ENCODE measurements around the gene TCOF1. TPM values are rescaled to one million over a fixed set of nuclear protein-coding genes. Genes with fewer than 3 reads are reported as not detected.

Gene TCOF1
- total and polyA plus RNA-seq, 2 of the 8 experiments (the other 6 are each of a cell fraction or from before 2014, with no cell fraction given): 35.9 to 170 TPM

DNA sequence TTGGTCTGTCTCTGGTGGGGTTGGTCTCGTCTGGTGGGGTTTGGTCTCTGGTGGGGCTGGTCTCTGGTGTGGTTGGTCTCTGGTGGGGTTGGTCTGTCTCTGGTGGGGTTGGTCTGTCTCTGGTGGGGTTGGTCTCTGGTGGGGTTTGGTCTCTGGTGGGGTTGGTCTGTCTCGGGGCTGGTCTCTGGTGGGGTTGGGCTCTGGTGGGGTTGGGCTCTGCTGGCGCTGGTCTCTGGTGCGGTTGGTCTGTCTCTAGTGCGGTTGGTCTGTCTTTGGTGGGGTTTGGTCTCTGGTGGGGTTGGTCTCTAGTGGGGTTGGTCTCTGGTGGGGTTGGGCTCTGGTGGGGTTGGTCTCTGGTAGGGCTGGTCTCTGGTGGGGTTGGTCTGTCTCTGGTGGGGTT, 71.5 kb downstream of the TCOF1 start:
- Histone ChIP-seq H3K23me2 (ENCODE audit: low read depth, low read length) (peaks cover 6% of the 10 kb centered on the region; the same call in 1 of the 2 replicates), H3K4me1 (replicated peaks in 1 of 4; ENCODE audit: control insufficient read depth in 3 of 4, insufficient read depth in 4 of 4, low read length in 3 of 4) (no peaks in the 10 kb centered on the region), H3K18ac (ENCODE audit: extremely low read depth, low read length) (no peak overlapping the region), H4K20me1 (replicated peaks in 1 of 2; ENCODE audit: control insufficient read depth in 1 of 2, insufficient read depth in 2 of 2, low read length in 2 of 2) (no peaks in the 10 kb centered on the region), H3K36me3 (ENCODE audit: control insufficient read depth in 2 of 4, insufficient read depth in 4 of 4, low read length in 3 of 4) (no peaks in the 10 kb centered on the region), H3K9me3 (ENCODE audit: insufficient read depth in 2 of 2, low read depth in 1 of 2, low read length in 1 of 2) (no peaks in the 10 kb centered on the region), H2AFZ (ENCODE audit: low read length) (no peak overlapping the region), H3K27me3 (replicated peaks in 1 of 4; ENCODE audit: control insufficient read depth in 3 of 4, extremely low read depth in 1 of 4, insufficient read depth in 3 of 4, low read length in 3 of 4) (no peaks in the 10 kb centered on the region), H3K4me3 (ENCODE audit: extremely low read depth in 1 of 4, insufficient read depth in 2 of 4, low read depth in 3 of 4, low read length in 4 of 4) (no peak overlapping the region), H2BK5ac (ENCODE audit: low read depth, low read length) (no peak overlapping the region), H2BK15ac (ENCODE audit: low read length) (no peak overlapping the region), H3K27ac (ENCODE audit: low read depth, low read length) (no peak overlapping the region), H2BK12ac (ENCODE audit: low read depth, low read length) (no peak overlapping the region), H3K14ac (ENCODE audit: insufficient read length) (no peak overlapping the region), H2BK120ac (replicated peaks; ENCODE audit: low read depth, low read length) (no peak overlapping the region), H3K9ac (replicated peaks in 1 of 4; ENCODE audit: extremely low read depth in 1 of 4, low read depth in 3 of 4, low read length in 3 of 4) (no peak overlapping the region), H3K79me2 (ENCODE audit: control insufficient read depth in 1 of 2, insufficient read depth in 2 of 2, low read length in 2 of 2) (no peaks in the 10 kb centered on the region), H3K79me1 (ENCODE audit: low read depth, low read length) (no peaks in the 10 kb centered on the region), H4K91ac (replicated peaks; ENCODE audit: insufficient read length, low read length) (no peak overlapping the region), H4K8ac (ENCODE audit: extremely low read depth, insufficient read depth, low read length) (no peak overlapping the region), H3K56ac (replicated peaks; ENCODE audit: insufficient read length, low read depth, low read length) (no peak overlapping the region), H3K4me2 (ENCODE audit: insufficient read depth in 1 of 2, low read depth in 2 of 2, low read length in 2 of 2) (no peak overlapping the region), H3K4ac (replicated peaks; ENCODE audit: insufficient read length, low read depth, low read length) (no peak overlapping the region), H4K5ac (ENCODE audit: insufficient read length, low read depth, low read length) (no peak overlapping the region), H2BK20ac (ENCODE audit: low read length) (no peak overlapping the region), H2AK5ac (ENCODE audit: low read depth, low read length) (no peak overlapping the region), H3K23ac (ENCODE audit: insufficient read length) (no peak overlapping the region)
- POLR2A ChIA-PET (ENCODE audit: partially characterized antibody): interaction anchor here (0.7 to 5.9 kb wide), 7 partner anchors 11 to 27 kb away, joined by 3 to 50 read pairs (median 3); no protein-coding TSS in a partner anchor
- WGBS, 2 experiments (ENCODE audit: extremely low coverage in 1 of 2, insufficient coverage in 1 of 2, insufficient read length in 1 of 2, insufficient replicate concordance in 2 of 2, low coverage in 1 of 2, low lambda C conversion rate in 2 of 2, missing lambda C conversion rate in 1 of 2): 100% methylated on average over 4 of the region's 5 CpGs; no CpG with 5 or more reads in 1 of the 2 experiments
- DNase-seq (ENCODE audit: low read depth in 1 of 2, low spot score in 2 of 2) (no peak), FAIRE-seq (no peak)
- CTCF ChIA-PET (ENCODE audit: partially characterized antibody): interaction anchor here (14.1 kb wide), 1 partner anchor 27 kb away, joined by 245 read pairs; no protein-coding TSS in a partner anchor
- TF ChIP-seq CBX8 (IDR thresholded peaks at IDR 0.05; ENCODE audit: borderline replicate concordance, low read depth, low read length) (no peak), SRF (IDR thresholded peaks at IDR 0.05; ENCODE audit: low read depth, low read length) (no peak), ZNF274 (IDR thresholded peaks at IDR 0.05; ENCODE audit: borderline replicate concordance, extremely low read depth, low read length) (no peak), KDM5A (IDR thresholded peaks at IDR 0.05; ENCODE audit: low read length) (no peak), RXRA (IDR thresholded peaks at IDR 0.05; ENCODE audit: insufficient read depth, low read depth, low read length) (no peak), BRCA1 (IDR thresholded peaks at IDR 0.05; ENCODE audit: low read depth, low read length) (no peak), EGR1 (IDR thresholded peaks at IDR 0.05; ENCODE audit: borderline replicate concordance, low read depth, low read length) (no peak), POLR2A (IDR thresholded peaks at IDR 0.05; ENCODE audit: control extremely low read depth in 1 of 2, low read depth in 2 of 2, low read length in 2 of 2) (no peak), KDM4A (IDR thresholded peaks at IDR 0.05; ENCODE audit: low read depth, low read length, severe bottlenecking) (no peak), YY1 (IDR thresholded peaks at IDR 0.05; ENCODE audit: low read depth, low read length) (no peak), SIX5 (IDR thresholded peaks at IDR 0.05; ENCODE audit: low read depth, low read length) (no peak), CBX5 (IDR thresholded peaks at IDR 0.05; ENCODE audit: low read depth, low read length) (no peak)
- TF ChIP-seq, protein P1, sequence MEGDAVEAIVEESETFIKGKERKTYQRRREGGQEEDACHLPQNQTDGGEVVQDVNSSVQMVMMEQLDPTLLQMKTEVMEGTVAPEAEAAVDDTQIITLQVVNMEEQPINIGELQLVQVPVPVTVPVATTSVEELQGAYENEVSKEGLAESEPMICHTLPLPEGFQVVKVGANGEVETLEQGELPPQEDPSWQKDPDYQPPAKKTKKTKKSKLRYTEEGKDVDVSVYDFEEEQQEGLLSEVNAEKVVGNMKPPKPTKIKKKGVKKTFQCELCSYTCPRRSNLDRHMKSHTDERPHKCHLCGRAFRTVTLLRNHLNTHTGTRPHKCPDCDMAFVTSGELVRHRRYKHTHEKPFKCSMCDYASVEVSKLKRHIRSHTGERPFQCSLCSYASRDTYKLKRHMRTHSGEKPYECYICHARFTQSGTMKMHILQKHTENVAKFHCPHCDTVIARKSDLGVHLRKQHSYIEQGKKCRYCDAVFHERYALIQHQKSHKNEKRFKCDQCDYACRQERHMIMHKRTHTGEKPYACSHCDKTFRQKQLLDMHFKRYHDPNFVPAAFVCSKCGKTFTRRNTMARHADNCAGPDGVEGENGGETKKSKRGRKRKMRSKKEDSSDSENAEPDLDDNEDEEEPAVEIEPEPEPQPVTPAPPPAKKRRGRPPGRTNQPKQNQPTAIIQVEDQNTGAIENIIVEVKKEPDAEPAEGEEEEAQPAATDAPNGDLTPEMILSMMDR (IDR thresholded peaks at IDR 0.05; ENCODE audit: control extremely low read depth in 1 of 3, insufficient read depth in 1 of 3, low read depth in 1 of 3, low read length in 3 of 3): no peak
